CD14-positive monocyte (primary cell): ENCODE measurements around the gene SEPHS2. TPM values are rescaled to one million over a fixed set of nuclear protein-coding genes. Genes with fewer than 3 reads are reported as not detected.

Experiments used
- DNase-seq, 3 donors: peaks; one replicate each; pipeline ENCODE4 v3.0.0-alpha.2; 2011 to 2022
- H2AFZ ChIP-seq: 2 replicates; pipeline ENCODE4 v1.6.0; 2012; ENCODE audit warnings: mild to moderate bottlenecking, low read depth, low read length, inconsistent platforms; ENCODE audit not compliant: insufficient read depth, poor library complexity, severe bottlenecking
- H3K27ac ChIP-seq, 2 donors: 1 replicate in 1 of 2; 2 replicates in 1 of 2; pipeline ENCODE4 v1.5.1; 2012 to 2013; ENCODE audit warnings: low read length in 2 of 2, control low read depth in 1 of 2, inconsistent platforms in 1 of 2, low read depth in 1 of 2, mild to moderate bottlenecking in 1 of 2
- H3K27me3 ChIP-seq, 2 donors: one replicate each; pipeline versions ENCODE4 v1.6.0 to v1.6.1; 2011 to 2013; ENCODE audit warnings: low read length in 2 of 2; ENCODE audit not compliant: control insufficient read depth in 2 of 2, insufficient read depth in 2 of 2
- H3K36me3 ChIP-seq, 2 donors: replicated peaks in 1 of 2; 1 replicate in 1 of 2; 2 replicates in 1 of 2; pipeline versions ENCODE4 v1.5.1 to v1.6.1; 2012 to 2013; ENCODE audit warnings: low read length in 2 of 2, control low read depth in 1 of 2, inconsistent platforms in 1 of 2, mild to moderate bottlenecking in 1 of 2; ENCODE audit not compliant: insufficient read depth in 2 of 2, control insufficient read depth in 1 of 2
- H3K4me1 ChIP-seq, 2 donors: 1 replicate in 1 of 2; 2 replicates in 1 of 2; pipeline versions ENCODE4 v1.5.1 to v1.6.1; 2012 to 2013; ENCODE audit warnings: low read length in 2 of 2, control low read depth in 1 of 2, inconsistent platforms in 1 of 2, mild to moderate bottlenecking in 1 of 2, moderate library complexity in 1 of 2; ENCODE audit not compliant: insufficient read depth in 2 of 2, control insufficient read depth in 1 of 2
- H3K4me2 ChIP-seq: replicated peaks from 2 replicates; pipeline ENCODE3; 2012; ENCODE audit warnings: low read length, moderate library complexity, mild to moderate bottlenecking; ENCODE audit not compliant: poor library complexity, severe bottlenecking; ENCODE audit errors: extremely low read depth
- H3K4me3 ChIP-seq, 3 experiments: fragments of 200-600 bp in 1 of 3; sonication (generic) in 1 of 3; replicated peaks in 1 of 3; 1 replicate in 2 of 3; 2 replicates in 1 of 3; pipeline ENCODE4 v1.5.1; 2011 to 2013; ENCODE audit warnings: low read length in 3 of 3, mild to moderate bottlenecking in 3 of 3, control low read depth in 2 of 3, low read depth in 2 of 3, inconsistent platforms in 1 of 3, moderate library complexity in 1 of 3
- H3K79me2 ChIP-seq: 2 replicates; pipeline ENCODE4 v1.6.0; 2012; ENCODE audit warnings: mild to moderate bottlenecking, control low read depth, inconsistent platforms, low read length, moderate library complexity; ENCODE audit not compliant: insufficient read depth
- H3K9ac ChIP-seq: 2 replicates; pipeline ENCODE4 v1.6.0; 2017; ENCODE audit warnings: low read length, mild to moderate bottlenecking; ENCODE audit not compliant: insufficient read depth, poor library complexity, severe bottlenecking
- H3K9me3 ChIP-seq, 2 donors: replicated peaks in 1 of 2; 1 replicate in 1 of 2; 2 replicates in 1 of 2; pipeline versions ENCODE4 v1.5.1 to v1.6.1; 2012 to 2013; ENCODE audit warnings: low read length in 2 of 2, control low read depth in 1 of 2; ENCODE audit not compliant: control insufficient read depth in 1 of 2, insufficient read depth in 1 of 2
- H4K20me1 ChIP-seq: 2 replicates; pipeline ENCODE4 v1.6.0; 2012; ENCODE audit warnings: mild to moderate bottlenecking, low read length, control low read depth, moderate library complexity; ENCODE audit not compliant: insufficient read depth
- H3K27ac Mint-ChIP-seq, 7 donors: one replicate each; pipeline ENCODE4 v1.8.0; 2020; ENCODE audit warnings: mild to moderate bottlenecking in 7 of 7, mixed read lengths in 7 of 7, moderate library complexity in 6 of 7, inconsistent platforms in 2 of 7
- H3K27me3 Mint-ChIP-seq, 3 donors: one replicate each; pipeline ENCODE4 v1.8.0; 2021 to 2022; ENCODE audit warnings: low read depth in 3 of 3, mild to moderate bottlenecking in 3 of 3, mixed read lengths in 3 of 3, moderate library complexity in 3 of 3, inconsistent platforms in 1 of 3
- H3K36me3 Mint-ChIP-seq, 2 donors: one replicate each; pipeline ENCODE4 v1.8.0; 2020; ENCODE audit warnings: mixed read lengths in 2 of 2, inconsistent platforms in 1 of 2, mild to moderate bottlenecking in 1 of 2
- H3K4me1 Mint-ChIP-seq: one replicate; pipeline ENCODE4 v1.8.0; 2020; ENCODE audit warnings: mild to moderate bottlenecking, mixed read lengths
- H3K4me3 Mint-ChIP-seq, 2 donors: one replicate each; pipeline ENCODE4 v1.8.0; 2020; ENCODE audit warnings: mild to moderate bottlenecking in 2 of 2, mixed read lengths in 2 of 2, moderate library complexity in 1 of 2
- H3K9me3 Mint-ChIP-seq, 7 donors: one replicate each; pipeline ENCODE4 v1.8.0; 2020 to 2022; ENCODE audit warnings: mixed read lengths in 7 of 7, mild to moderate bottlenecking in 6 of 7, moderate library complexity in 6 of 7, inconsistent platforms in 2 of 7
- WGBS: methylation state at CpG from one replicate; pipeline ENCODE4 v1.1.5; 2013; ENCODE audit warnings: missing lambda C conversion rate; ENCODE audit not compliant: insufficient coverage; 5-methylcytosine and 5-hydroxymethylcytosine counted together
- intact Hi-C, 2 donors: fragments of 100-400 bp; cut with micrococcal nuclease; formaldehyde crosslinking; loops; one replicate each; pipeline versions ENCODE4 v1.15.0 to v1.15.1; 2023
- polyA plus RNA-seq, 3 donors: library from polyadenylated mRNA; depleted of rRNA in 1 of 3; unstranded in 2 of 3; stranded (reverse) in 1 of 3; fragments of 300-500 nt in 2 of 3; fragments of >200 nt in 1 of 3; fragmentation: Illumina TruSeq in 2 of 3; gene quantifications; 1 replicate in 2 of 3; 2 replicates in 1 of 3; pipeline ENCODE4 v1.2.3, GENCODE V29; 2012 to 2021
- TF ChIP-seq, protein P1 (sequence below): fragments of 200-600 bp; IDR thresholded peaks from one replicate; pipeline ENCODE4 v1.8.0; 2022; ENCODE audit warnings: antibody characterized with exemption, mild to moderate bottlenecking

The SEPHS2 gene
- polyA plus RNA-seq, 3 donors: 12.8 to 56.4 (median 54.2) TPM

DNA sequence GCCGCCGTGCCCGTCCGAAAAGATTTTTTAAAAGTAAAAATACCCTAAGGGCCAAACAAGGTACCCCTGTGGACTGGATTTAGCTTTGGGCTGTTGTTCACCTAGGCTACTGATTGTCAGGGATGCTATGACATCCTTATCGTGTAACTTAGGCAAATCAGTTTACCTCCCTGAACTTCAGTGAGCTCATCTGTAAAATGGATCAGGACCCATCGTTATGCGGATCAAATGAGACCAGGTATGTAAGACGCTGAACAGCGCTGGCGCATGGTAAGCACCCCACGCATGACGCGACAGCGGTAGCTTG, 38.9 kb downstream of the SEPHS2 start:
- Histone ChIP-seq H3K4me2 (peak overlapping the region; percentile 85), H3K4me3 (peak overlapping the region; percentile 51 to 74 (median 58)), H3K36me3 (peaks cover 0 to 2% of the 10 kb centered on the region in 2 donors), H3K79me2 (no peaks in the 10 kb centered on the region), H3K27me3 (no peaks in the 10 kb centered on the region), H3K9me3 (no peaks in the 10 kb centered on the region), H3K9ac (peak overlapping the region; percentile 64), H4K20me1 (no peaks in the 10 kb centered on the region), H3K4me1 (peaks cover 24 to 40% of the 10 kb centered on the region in 2 donors), H3K27ac (no peak overlapping the region), H2AFZ (peak overlapping the region; percentile 91)
- Mint-ChIP-seq H3K27me3 (peaks cover 0 to 4% (median 3%) of the 10 kb centered on the region in 3 donors), H3K27ac (peak overlapping the region in 5 of 7 donors; percentile 42 to 84 (median 65)), H3K4me1 (peaks cover 25% of the 10 kb centered on the region), H3K9me3 (peaks cover 0 to 2% (median 0%) of the 10 kb centered on the region in 7 donors), H3K4me3 (peak overlapping the region; percentile 86 to 95), H3K36me3 (peaks cover 0 to 3% of the 10 kb centered on the region in 2 donors)
- 24% methylated on average over 14 of the region's 14 CpGs for WGBS
- TF ChIP-seq, protein P1, sequence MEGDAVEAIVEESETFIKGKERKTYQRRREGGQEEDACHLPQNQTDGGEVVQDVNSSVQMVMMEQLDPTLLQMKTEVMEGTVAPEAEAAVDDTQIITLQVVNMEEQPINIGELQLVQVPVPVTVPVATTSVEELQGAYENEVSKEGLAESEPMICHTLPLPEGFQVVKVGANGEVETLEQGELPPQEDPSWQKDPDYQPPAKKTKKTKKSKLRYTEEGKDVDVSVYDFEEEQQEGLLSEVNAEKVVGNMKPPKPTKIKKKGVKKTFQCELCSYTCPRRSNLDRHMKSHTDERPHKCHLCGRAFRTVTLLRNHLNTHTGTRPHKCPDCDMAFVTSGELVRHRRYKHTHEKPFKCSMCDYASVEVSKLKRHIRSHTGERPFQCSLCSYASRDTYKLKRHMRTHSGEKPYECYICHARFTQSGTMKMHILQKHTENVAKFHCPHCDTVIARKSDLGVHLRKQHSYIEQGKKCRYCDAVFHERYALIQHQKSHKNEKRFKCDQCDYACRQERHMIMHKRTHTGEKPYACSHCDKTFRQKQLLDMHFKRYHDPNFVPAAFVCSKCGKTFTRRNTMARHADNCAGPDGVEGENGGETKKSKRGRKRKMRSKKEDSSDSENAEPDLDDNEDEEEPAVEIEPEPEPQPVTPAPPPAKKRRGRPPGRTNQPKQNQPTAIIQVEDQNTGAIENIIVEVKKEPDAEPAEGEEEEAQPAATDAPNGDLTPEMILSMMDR: no peak
- DNase-seq: no peak
- intact Hi-C loops: loop anchor here (5.0 to 10.0 kb wide), 2 partner anchors 52 to 69 kb away; partner anchors contain the start of gene CD2BP2 (in 1 of the 2)

GRCh38 chr16:30401768-30402425, 43.8 kb downstream of the SEPHS2 start:
- TF ChIP-seq, protein P1: no peak
- H3K27me3 Mint-ChIP-seq: peaks cover 1 to 16% (median 10%) of the 10 kb centered on the region in 3 donors
- no peaks in the 10 kb centered on the region for H3K79me2 ChIP-seq
- H3K9me3 Mint-ChIP-seq: peaks cover 0 to 2% (median 0%) of the 10 kb centered on the region in 7 donors
- DNase-seq: no peak
- peaks cover 29% of the 10 kb centered on the region for H3K4me1 Mint-ChIP-seq
- H3K4me2 ChIP-seq: no peak overlapping the region
- H3K4me1 ChIP-seq: peaks cover 22 to 32% of the 10 kb centered on the region in 2 donors
- H3K27ac ChIP-seq: no peak overlapping the region
- H3K9ac ChIP-seq: no peak overlapping the region
- no peaks in the 10 kb centered on the region for H3K27me3 ChIP-seq
- H3K36me3 Mint-ChIP-seq: peaks cover 5 to 13% of the 10 kb centered on the region in 2 donors
- H4K20me1 ChIP-seq: no peaks in the 10 kb centered on the region
- intact Hi-C loops: loop anchor here in 1 of 2 donors (10.0 kb wide), 1 partner anchor 47 kb away; the partner anchor contains the start of gene CD2BP2
- peak overlapping the region in 1 of 2 donors; percentile 45 for H3K4me3 Mint-ChIP-seq
- H3K36me3 ChIP-seq: no peaks in the 10 kb centered on the region
- no peak overlapping the region for H3K4me3 ChIP-seq
- WGBS: 97% methylated on average over 5 of the region's 8 CpGs
- H3K9me3 ChIP-seq: no peaks in the 10 kb centered on the region
- no peak overlapping the region for H3K27ac Mint-ChIP-seq
- H2AFZ ChIP-seq: no peak overlapping the region
